K562 (cell line): ENCODE data around the gene SMC6. TPM values are rescaled to one million over a fixed set of nuclear protein-coding genes. Genes with fewer than 3 reads are reported as not detected.
A peak's percentile ranks its signal among the peaks of the same experiment; 100 is the strongest.

Source experiments
- ARNT ChIP-seq, 2 experiments: fragments of 450-650 bp; IDR thresholded peaks; 2 replicates each; pipeline ENCODE4 v1.6.1; 2016; ENCODE audit warnings: mild to moderate bottlenecking in 1 of 2
- ATF3 ChIP-seq, 2 experiments: fragments of 450-650 bp in 1 of 2; sonication (generic) in 1 of 2; formaldehyde crosslinking in 1 of 2; IDR thresholded peaks in 1 of 2; conservative IDR thresholded peaks in 1 of 2; 2 replicates each; pipeline versions ENCODE4 v1.6.1 to v1.8.1; 2016 to 2023; ENCODE audit warnings: mild to moderate bottlenecking in 2 of 2, moderate library complexity in 2 of 2, inconsistent platforms in 1 of 2, missing genetic modification reagents in 1 of 2
- ATF7 ChIP-seq: fragments of 450-650 bp; IDR thresholded peaks from 2 replicates; pipeline ENCODE4 v1.7.1; 2014; ENCODE audit warnings: mild to moderate bottlenecking, moderate library complexity
- CBX8 ChIP-seq: fragments of 200-600 bp; sonication (generic); IDR thresholded peaks from 2 replicates; pipeline ENCODE4 v1.6.1; 2012; ENCODE audit warnings: borderline replicate concordance, mixed run types, low read depth, mild to moderate bottlenecking, moderate library complexity, mixed read lengths, low read length, control low read depth, inconsistent platforms; ENCODE audit not compliant: poor library complexity, severe bottlenecking; ENCODE audit errors: extremely low read depth
- CEBPB ChIP-seq: fragments of 450-650 bp; IDR thresholded peaks from 2 replicates; pipeline ENCODE4 v1.6.1; 2016; ENCODE audit warnings: missing genetic modification characterization, missing compliant biosample characterization
- COPS2 ChIP-seq: fragments of 450-650 bp; conservative IDR thresholded peaks from 2 replicates; pipeline ENCODE4 v1.6.1; 2016; ENCODE audit warnings: mild to moderate bottlenecking, moderate library complexity
- CTCF ChIP-seq, 3 experiments: IDR thresholded peaks in 2 of 3; conservative IDR thresholded peaks in 1 of 3; 2 replicates each; pipeline ENCODE4 v1.5.1; 2011 to 2012; ENCODE audit warnings: low read length in 3 of 3, mild to moderate bottlenecking in 3 of 3, control low read depth in 2 of 3, improper control_type of control experiment in 1 of 3, inconsistent platforms in 1 of 3, low read depth in 1 of 3, mixed read lengths in 1 of 3, moderate library complexity in 1 of 3; ENCODE audit not compliant: insufficient read depth in 2 of 3
- FOSL1 ChIP-seq: fragments of 200-800 bp; sonication (Bioruptor generic); conservative IDR thresholded peaks from 2 replicates; pipeline ENCODE4 v1.6.1; 2016; ENCODE audit warnings: missing genetic modification characterization, missing compliant biosample characterization
- IRF9 ChIP-seq: fragments of 450-650 bp; IDR thresholded peaks from 2 replicates; pipeline ENCODE4 v1.6.1; 2016; ENCODE audit warnings: missing biosample characterization, missing genetic modification characterization
- MAZ ChIP-seq, 2 experiments: fragments of 450-650 bp in 1 of 2; sonication (generic) in 1 of 2; formaldehyde crosslinking; IDR thresholded peaks in 1 of 2; conservative IDR thresholded peaks in 1 of 2; 2 replicates each; pipeline versions ENCODE4 v1.4.0 to v1.5.0; 2020; ENCODE audit warnings: mild to moderate bottlenecking in 1 of 2, missing genetic modification reagents in 1 of 2
- MTF1 ChIP-seq: fragments of 250-450 bp; sonication (Bioruptor Pico); IDR thresholded peaks from 2 replicates; pipeline ENCODE4 v1.9.0; 2021; ENCODE audit warnings: moderate library complexity, mild to moderate bottlenecking, inconsistent platforms, borderline replicate concordance
- NR2C2 ChIP-seq, 2 experiments: fragments of 200-800 bp in 1 of 2; sonication (Bioruptor generic) in 1 of 2; sonication (generic) in 1 of 2; formaldehyde crosslinking in 1 of 2; IDR thresholded peaks; 2 replicates each; pipeline versions ENCODE4 v1.6.1 to v1.8.0; 2016 to 2022; ENCODE audit warnings: mild to moderate bottlenecking in 1 of 2, missing compliant biosample characterization in 1 of 2, missing genetic modification characterization in 1 of 2, missing genetic modification reagents in 1 of 2
- SMAD1 ChIP-seq: fragments of 150-350 bp; IDR thresholded peaks from 2 replicates; pipeline ENCODE4 v1.6.1; 2014; ENCODE audit warnings: low read length, low read depth; ENCODE audit not compliant: partially characterized antibody
- SMC3 ChIP-seq: conservative IDR thresholded peaks from 2 replicates; pipeline ENCODE4 v1.6.1; 2011; ENCODE audit warnings: low read depth, low read length, improper control_type of control experiment; ENCODE audit not compliant: insufficient read depth
- SPI1 ChIP-seq: IDR thresholded peaks from 2 replicates; pipeline ENCODE4 v1.6.1; 2011; ENCODE audit warnings: low read depth, low read length, control low read depth, borderline replicate concordance
- SRSF3 ChIP-seq: fragments of 200-400 bp; formaldehyde crosslinking; IDR thresholded peaks from 2 replicates; pipeline ENCODE4 v1.6.1; 2016; ENCODE audit warnings: mild to moderate bottlenecking, low read length, moderate library complexity; ENCODE audit not compliant: insufficient read depth
- TAL1 ChIP-seq: fragments of 450-650 bp; IDR thresholded peaks from 2 replicates; pipeline ENCODE4 v1.6.1; 2016; ENCODE audit warnings: mild to moderate bottlenecking
- TEAD4 ChIP-seq, 2 experiments: sonication (generic) in 1 of 2; formaldehyde crosslinking in 1 of 2; IDR thresholded peaks; 2 replicates each; pipeline versions ENCODE4 v1.6.1 to v1.8.0; 2012 to 2022; ENCODE audit warnings: borderline replicate concordance in 1 of 2, inconsistent platforms in 1 of 2, low read length in 1 of 2, mild to moderate bottlenecking in 1 of 2, missing genetic modification reagents in 1 of 2
- THRA ChIP-seq: fragments of 450-650 bp; IDR thresholded peaks from 2 replicates; pipeline ENCODE4 v1.6.1; 2017; ENCODE audit warnings: mild to moderate bottlenecking, moderate library complexity
- TRIM24 ChIP-seq, 2 experiments: fragments of 450-650 bp; IDR thresholded peaks; 2 replicates each; pipeline ENCODE4 v1.6.1; 2016
- ZNF444 ChIP-seq: fragments of 250-450 bp; sonication (Bioruptor Pico); IDR thresholded peaks from 2 replicates; pipeline ENCODE4 v1.4.0; 2020; ENCODE audit warnings: mild to moderate bottlenecking, moderate library complexity
- polyA plus RNA-seq, 8 experiments: library from polyadenylated mRNA; depleted of rRNA in 4 of 8; stranded (reverse) in 5 of 8; unstranded in 3 of 8; fragments of >200 nt; fragmentation: Nextera tagmentation in 2 of 8; fragmentation: Illumina TruSeq in 1 of 8; extraction: Ambion mirVana in 2 of 8; extraction: Trizol in 1 of 8; gene quantifications; 2 replicates each; pipeline versions ENCODE4 v1.2.1 to v1.2.3, GENCODE V29; 2011 to 2014; ENCODE audit warnings: inconsistent platforms in 1 of 8, missing spikeins in 1 of 8
- total RNA-seq, 7 experiments: library from RNA; depleted of rRNA in 6 of 7; stranded (reverse); fragments of >200 nt in 6 of 7; fragmentation: Illumina TruSeq in 2 of 7; extraction: Trizol in 2 of 7; gene quantifications; 2 replicates each; pipeline versions ENCODE4 v1.2.1 to v1.2.3, GENCODE V29; 2011 to 2021; ENCODE audit warnings: low replicate concordance in 1 of 7

The SMC6 gene
- total and polyA plus RNA-seq, 9 of the 15 experiments (the other 6 are each of a cell fraction or from before 2014, with no cell fraction given), result 14.2 to 75.9 (median 47.7) TPM

GRCh38 chr2:17646081-17646554, 107.5 kb downstream of the SMC6 start (continued):
- TF ChIP-seq ARNT (IDR thresholded peaks at IDR 0.05), result 0 out of 4 replicates have a peak, but pooled peaks of 1 of the 2 experiments have one; percentile 30
- peak; percentile 52 to 83 (median 77); a peak in 5 of 6 replicates for TF ChIP-seq CTCF (IDR thresholded peaks at IDR 0.05 in 2 of 3, conservative IDR thresholded peaks at IDR 0.05 in 1 of 3; ENCODE audit: insufficient read depth in 2 of 3, low read depth in 1 of 3, low read length in 3 of 3)
- TF ChIP-seq MTF1 (CRISPR knock-in tag), result no peak
- TF ChIP-seq IRF9 (tag), result peak; percentile 46; the same call in 1 of the 2 replicates
- TF ChIP-seq NR2C2 (CRISPR knock-in tag; IDR thresholded peaks at IDR 0.05), result no peak
- TF ChIP-seq NR2C2 (tag; IDR thresholded peaks at IDR 0.05), result peak; percentile 38; the same call in 1 of the 2 replicates
- TF ChIP-seq SMAD1, result peak; percentile 71
- no peak for TF ChIP-seq ZNF444 (CRISPR knock-in tag)
- no peak for TF ChIP-seq CBX8
- TF ChIP-seq TAL1, result no peak
- no peak for TF ChIP-seq SRSF3
- peak; percentile 49 for TF ChIP-seq ATF3 (IDR thresholded peaks at IDR 0.05)
- TF ChIP-seq ATF3 (CRISPR knock-in tag; conservative IDR thresholded peaks at IDR 0.05), result no peak
- TF ChIP-seq CEBPB (tag), result peak; percentile 92
- TF ChIP-seq MAZ (CRISPR knock-in tag; conservative IDR thresholded peaks at IDR 0.05 in 1 of 2, IDR thresholded peaks at IDR 0.05 in 1 of 2), result 0 out of 4 replicates have a peak, but pooled peaks of 1 of the 2 experiments have one; percentile 24
- no peak for TF ChIP-seq TRIM24 (IDR thresholded peaks at IDR 0.05)
- TF ChIP-seq TEAD4 (IDR thresholded peaks at IDR 0.05; ENCODE audit: low read length), result peak; percentile 60
- no peak for TF ChIP-seq TEAD4 (CRISPR knock-in tag; IDR thresholded peaks at IDR 0.05; ENCODE audit: borderline replicate concordance)
- peak; percentile 69; the same call in 1 of the 2 replicates for TF ChIP-seq SPI1
- peak; percentile 52 for TF ChIP-seq FOSL1 (tag)
- no peak for TF ChIP-seq COPS2
- TF ChIP-seq ATF7, result peak; percentile 46; the same call in 1 of the 2 replicates
- peak; percentile 49 for TF ChIP-seq SMC3
- TF ChIP-seq THRA, result no peak
